GM23248 (cell line): ENCODE measurements around the gene UQCRC1. TPM values are rescaled to one million over a fixed set of nuclear protein-coding genes. Genes with fewer than 3 reads are reported as not detected.

Experiments
- DNase-seq: peaks from one replicate; pipeline ENCODE4 v3.0.0-alpha.2; 2015
- H2AFZ ChIP-seq: fragments of 200-600 bp; sonication (generic); 2 replicates; pipeline ENCODE4 v1.6.1; 2016; ENCODE audit warnings: antibody characterized with exemption
- H3F3A ChIP-seq: fragments of 200-600 bp; sonication (generic); 2 replicates; pipeline ENCODE4 v1.6.1; 2016; ENCODE audit warnings: mild to moderate bottlenecking, antibody characterized with exemption, mixed run types; ENCODE audit not compliant: insufficient read depth
- H3K27ac ChIP-seq: fragments of 200-600 bp; sonication (generic); 2 replicates; pipeline ENCODE4 v1.5.1; 2016; ENCODE audit warnings: mild to moderate bottlenecking
- H3K27me3 ChIP-seq: fragments of 200-600 bp; sonication (generic); replicated peaks from 2 replicates; pipeline ENCODE4 v1.6.1; 2016; ENCODE audit warnings: mild to moderate bottlenecking; ENCODE audit not compliant: insufficient read depth
- H3K36me3 ChIP-seq: fragments of 200-600 bp; sonication (generic); 2 replicates; pipeline ENCODE4 v1.6.1; 2016; ENCODE audit warnings: low read depth, mild to moderate bottlenecking
- H3K4me1 ChIP-seq: fragments of 200-600 bp; sonication (generic); 2 replicates; pipeline ENCODE4 v1.6.1; 2016; ENCODE audit warnings: mild to moderate bottlenecking; ENCODE audit not compliant: insufficient read depth
- H3K4me2 ChIP-seq: fragments of 200-600 bp; sonication (generic); one replicate; pipeline ENCODE4 v1.6.1; 2016; ENCODE audit warnings: mild to moderate bottlenecking; ENCODE audit not compliant: unreplicated experiment
- H3K4me3 ChIP-seq: fragments of 200-600 bp; sonication (generic); 2 replicates; pipeline ENCODE4 v1.5.1; 2016; ENCODE audit warnings: mild to moderate bottlenecking
- H3K79me2 ChIP-seq: fragments of 200-600 bp; sonication (generic); 2 replicates; pipeline ENCODE4 v1.6.1; 2016; ENCODE audit warnings: mild to moderate bottlenecking; ENCODE audit not compliant: insufficient read depth
- H3K9ac ChIP-seq: fragments of 200-600 bp; sonication (generic); 2 replicates; pipeline ENCODE4 v1.6.1; 2016; ENCODE audit warnings: mild to moderate bottlenecking
- H3K9me2 ChIP-seq: fragments of 200-600 bp; sonication (generic); 2 replicates; pipeline ENCODE4 v1.6.1; 2016; ENCODE audit warnings: mixed run types, mild to moderate bottlenecking, moderate library complexity; ENCODE audit not compliant: insufficient read depth
- H3K9me3 ChIP-seq: fragments of 200-600 bp; sonication (generic); one replicate; pipeline ENCODE4 v1.6.1; 2017; ENCODE audit warnings: low read depth
- H4K20me1 ChIP-seq: fragments of 200-600 bp; sonication (generic); 2 replicates; pipeline ENCODE4 v1.6.0; 2016; ENCODE audit not compliant: insufficient read depth
- EZH2 ChIP-seq: fragments of 200-600 bp; sonication (generic); IDR thresholded peaks from 2 replicates; pipeline ENCODE4 v1.6.1; 2018; ENCODE audit warnings: antibody characterized with exemption, mild to moderate bottlenecking; ENCODE audit not compliant: insufficient read depth, poor library complexity, severe bottlenecking
- EZH2phosphoT487 ChIP-seq: fragments of 200-600 bp; sonication (generic); IDR thresholded peaks from 2 replicates; pipeline ENCODE4 v1.6.1; 2018; ENCODE audit warnings: antibody characterized with exemption, moderate library complexity, mild to moderate bottlenecking, low read depth; ENCODE audit not compliant: insufficient read depth
- WGBS, 2 experiments: methylation state at CpG; one replicate each; pipeline ENCODE4 v1.1.6; 2015 to 2017; ENCODE audit warnings: low lambda C conversion rate in 2 of 2, low coverage in 1 of 2; ENCODE audit errors: missing lambda C conversion rate in 2 of 2; 5-methylcytosine and 5-hydroxymethylcytosine counted together
- in situ Hi-C: fragments of 300-500 bp; cut with MboI; formaldehyde crosslinking; loops from 2 replicates; pipeline ENCODE4 v1.15.0; 2020
- polyA plus RNA-seq: library from polyadenylated mRNA; unstranded; fragments of >200 nt; fragmentation: Nextera tagmentation; extraction: Ambion mirVana; gene quantifications from 2 replicates; pipeline ENCODE4 v1.2.1, GENCODE V29; 2016
- total RNA-seq: library from RNA; depleted of rRNA; stranded (reverse); fragments of >200 nt; shearing (Covaris generic); gene quantifications from 2 replicates; pipeline ENCODE4 v1.2.3, GENCODE V29; 2014

UQCRC1 gene
- total and polyA plus RNA-seq, 2 experiments from 2014 or later = 252 to 285 TPM

DNA sequence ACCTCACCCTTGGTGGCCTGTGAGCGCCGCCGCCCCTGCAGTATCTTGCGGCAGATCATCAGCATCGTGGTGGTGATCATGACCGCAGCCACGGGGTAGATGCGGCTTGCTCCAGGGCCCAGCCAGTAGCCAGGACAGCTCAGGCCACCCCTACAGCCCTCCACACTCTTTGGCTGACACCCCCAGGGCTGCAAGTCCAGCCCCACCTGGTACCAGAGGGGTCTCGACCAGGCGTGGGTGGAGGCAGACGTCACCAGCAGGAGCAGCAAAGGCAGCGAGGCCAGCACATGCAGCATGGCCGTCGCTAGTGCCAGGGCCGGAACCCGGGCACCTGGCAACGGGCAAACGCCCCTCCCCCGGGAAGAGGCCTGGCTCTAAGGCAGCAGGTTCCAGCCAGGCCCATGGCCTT, 12.0 kb upstream of the UQCRC1 start, which contains the start of gene TMEM89:
TSS of gene TMEM89 (minus strand) at position 309 of the 409 bp plus-strand sequence. CDS start at position 296, 13 bp downstream.
- no peak within 1 kb of the TSS for H3K4me3 ChIP-seq
- 94% methylated on average over 18 of the region's 19 CpGs for WGBS, 2 experiments
- no peak within 1 kb of the TSS for H3K27ac ChIP-seq
- no peaks in the 10 kb centered on the region for H4K20me1 ChIP-seq
- no peaks in the 10 kb centered on the region for H3K79me2 ChIP-seq
- no peaks in the 10 kb centered on the region for H3K36me3 ChIP-seq
- H3K9me3 ChIP-seq = no peaks in the 10 kb centered on the region
- H3K4me1 ChIP-seq = no peaks in the 10 kb centered on the region
- no peaks in the 10 kb centered on the region for H3K27me3 ChIP-seq
- H2AFZ ChIP-seq = no peak within 1 kb of the TSS
- DNase-seq = no peak
- H3K4me2 ChIP-seq = no peak within 1 kb of the TSS
- H3F3A ChIP-seq = peaks cover 13% of the 10 kb centered on the region; the same call in 1 of the 2 replicates
- no peak for TF ChIP-seq EZH2
- no peak for TF ChIP-seq EZH2phosphoT487
- H3K9me2 ChIP-seq = no peaks in the 10 kb centered on the region
- in situ Hi-C loops = no loop called here
- no peak within 1 kb of the TSS for H3K9ac ChIP-seq

- Histone ChIP-seq H3K9me2 (no peaks in the 10 kb centered on the region), H3K27me3 (no peaks in the 10 kb centered on the region), H3K9me3 (no peaks in the 10 kb centered on the region), H3K9ac (no peak overlapping the region), H3K79me2 (no peaks in the 10 kb centered on the region), H3K4me3 (no peak overlapping the region), H2AFZ (no peak overlapping the region), H3K4me2 (no peak overlapping the region), H4K20me1 (no peaks in the 10 kb centered on the region), H3K36me3 (no peaks in the 10 kb centered on the region), H3F3A (peaks cover 13% of the 10 kb centered on the region), H3K4me1 (peaks cover 1% of the 10 kb centered on the region; the same call in 1 of the 2 replicates), H3K27ac (no peak overlapping the region)
- no peak for TF ChIP-seq EZH2phosphoT487
- TF ChIP-seq EZH2 = no peak
- in situ Hi-C loops = no loop called here
- 77 to 78% methylated on average over 7 of the region's 7 CpGs for WGBS, 2 experiments
- DNase-seq = no peak
Measured at GRCh38 chr3:48619541-48620524, 10.4 kb upstream of the UQCRC1 start.

DNA sequence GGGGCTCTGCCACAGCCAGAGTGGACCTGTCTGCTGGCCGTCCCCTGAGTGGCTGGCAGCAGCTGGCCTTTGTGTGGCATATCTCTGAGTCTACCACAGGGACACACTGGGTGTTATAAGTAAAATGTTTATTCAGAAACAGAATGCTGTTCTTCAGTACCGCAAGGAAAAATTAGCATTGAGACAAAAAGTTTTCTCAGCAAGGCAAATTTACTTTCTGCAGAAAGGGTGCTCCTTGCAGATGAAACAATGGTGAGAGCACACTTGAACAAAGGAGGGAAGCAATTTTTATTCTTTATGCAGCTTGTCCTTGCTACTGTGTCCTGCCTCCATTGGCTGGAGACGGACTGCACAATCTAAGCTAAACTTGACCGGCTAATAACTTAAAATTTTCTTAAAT, 8.1 kb upstream of the UQCRC1 start:
- in situ Hi-C loops = no loop called here
- no peak overlapping the region for H3K27ac ChIP-seq

DNA sequence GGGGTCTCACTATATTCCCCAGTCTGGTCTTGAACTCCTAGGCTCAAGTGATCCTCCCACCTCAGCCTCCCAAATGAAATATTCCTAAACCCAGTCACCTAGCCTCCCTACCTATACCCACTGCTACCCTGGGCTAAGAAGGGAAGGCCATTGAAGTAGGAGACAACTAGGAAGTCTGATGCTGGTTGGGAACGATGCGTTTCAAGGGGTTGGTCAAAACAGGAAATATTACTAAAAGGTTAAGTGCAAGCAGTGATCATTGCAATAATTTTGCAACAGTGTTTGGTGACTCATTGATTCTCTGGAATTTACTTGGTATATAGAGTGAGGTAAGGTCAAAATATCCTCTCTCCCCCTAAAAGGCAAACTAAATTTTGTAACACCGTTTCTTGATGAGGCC, 4.6 kb upstream of the UQCRC1 start:
- Histone ChIP-seq H3K27me3 (no peaks in the 10 kb centered on the region), H3K27ac (peak overlapping the region; percentile 86), H4K20me1 (no peaks in the 10 kb centered on the region), H3K36me3 (no peaks in the 10 kb centered on the region), H3K4me3 (no peak overlapping the region), H3K9ac (peak overlapping the region; percentile 60), H3K9me3 (no peaks in the 10 kb centered on the region), H3K79me2 (peaks cover 4% of the 10 kb centered on the region), H2AFZ (peak overlapping the region; percentile 75), H3K4me2 (no peak overlapping the region), H3K9me2 (no peaks in the 10 kb centered on the region), H3K4me1 (peaks cover 14% of the 10 kb centered on the region), H3F3A (peaks cover 15% of the 10 kb centered on the region)
- TF ChIP-seq EZH2phosphoT487 (no peak), EZH2 (no peak)
- peak; percentile 85 for DNase-seq
- in situ Hi-C loops = no loop called here
- 8 to 11% methylated on average over 3 of the region's 3 CpGs for WGBS, 2 experiments

More for the DNA sequence above, 8.1 kb upstream of the UQCRC1 start:
- WGBS, 2 experiments = 83% methylated on average over 4 of the region's 4 CpGs
- Histone ChIP-seq H3K27me3 (no peaks in the 10 kb centered on the region), H3K4me3 (no peak overlapping the region), H3K79me2 (no peaks in the 10 kb centered on the region), H3K9ac (no peak overlapping the region), H3K4me2 (no peak overlapping the region), H3F3A (peaks cover 19% of the 10 kb centered on the region), H3K9me3 (no peaks in the 10 kb centered on the region), H3K4me1 (peaks cover 14% of the 10 kb centered on the region), H2AFZ (no peak overlapping the region), H3K36me3 (no peaks in the 10 kb centered on the region), H4K20me1 (no peaks in the 10 kb centered on the region), H3K9me2 (no peaks in the 10 kb centered on the region)
- no peak for DNase-seq
- no peak for TF ChIP-seq EZH2phosphoT487
- no peak for TF ChIP-seq EZH2
